ENCODE measurements around the gene TENM3.

Gene TENM3

DNA sequence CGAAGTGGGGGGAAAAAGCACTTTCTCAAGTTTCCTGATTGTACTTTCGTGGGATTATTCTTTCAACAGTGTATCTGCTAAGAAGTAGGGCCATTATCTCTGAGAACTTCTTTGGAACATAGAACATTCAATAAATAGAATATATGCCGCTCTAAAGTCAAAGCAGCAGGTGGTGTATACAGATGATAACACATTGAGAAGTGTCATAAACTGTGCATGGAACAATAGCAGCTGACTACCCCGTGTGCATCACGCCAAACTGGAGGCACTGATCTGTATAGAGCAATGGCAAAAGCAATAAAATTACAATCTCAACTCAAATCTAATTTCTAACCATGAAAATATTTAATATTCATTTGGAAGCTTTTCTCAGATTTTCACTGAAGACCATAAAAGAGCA is 498.7 kb downstream of the TENM3 start:
- H3K27ac ChIP-seq = no peak overlapping the region
- TF ChIP-seq, protein P1, sequence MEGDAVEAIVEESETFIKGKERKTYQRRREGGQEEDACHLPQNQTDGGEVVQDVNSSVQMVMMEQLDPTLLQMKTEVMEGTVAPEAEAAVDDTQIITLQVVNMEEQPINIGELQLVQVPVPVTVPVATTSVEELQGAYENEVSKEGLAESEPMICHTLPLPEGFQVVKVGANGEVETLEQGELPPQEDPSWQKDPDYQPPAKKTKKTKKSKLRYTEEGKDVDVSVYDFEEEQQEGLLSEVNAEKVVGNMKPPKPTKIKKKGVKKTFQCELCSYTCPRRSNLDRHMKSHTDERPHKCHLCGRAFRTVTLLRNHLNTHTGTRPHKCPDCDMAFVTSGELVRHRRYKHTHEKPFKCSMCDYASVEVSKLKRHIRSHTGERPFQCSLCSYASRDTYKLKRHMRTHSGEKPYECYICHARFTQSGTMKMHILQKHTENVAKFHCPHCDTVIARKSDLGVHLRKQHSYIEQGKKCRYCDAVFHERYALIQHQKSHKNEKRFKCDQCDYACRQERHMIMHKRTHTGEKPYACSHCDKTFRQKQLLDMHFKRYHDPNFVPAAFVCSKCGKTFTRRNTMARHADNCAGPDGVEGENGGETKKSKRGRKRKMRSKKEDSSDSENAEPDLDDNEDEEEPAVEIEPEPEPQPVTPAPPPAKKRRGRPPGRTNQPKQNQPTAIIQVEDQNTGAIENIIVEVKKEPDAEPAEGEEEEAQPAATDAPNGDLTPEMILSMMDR (conservative IDR thresholded peaks at IDR 0.05) = no peak
- TF ChIP-seq ZFX (IDR thresholded peaks at IDR 0.05) = no peak

DNA sequence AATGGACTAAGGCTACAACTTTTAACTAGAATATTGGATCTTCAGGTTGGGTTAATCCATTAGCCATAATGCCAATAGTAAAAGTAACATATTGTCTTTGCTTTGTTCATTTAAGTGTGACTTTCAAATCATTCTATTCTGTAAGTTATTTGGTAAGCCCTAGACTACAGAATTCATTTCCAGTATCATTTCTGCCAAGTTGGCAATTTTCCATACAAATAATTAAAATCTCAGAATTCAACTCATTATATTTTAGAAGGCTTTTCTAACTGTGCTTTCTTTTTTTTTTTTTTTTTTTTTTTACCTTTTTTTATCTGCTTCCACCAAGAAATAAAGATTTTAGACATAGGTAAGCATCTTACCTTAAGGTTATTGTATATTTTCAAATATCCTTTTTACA is 500.6 kb downstream of the TENM3 start:
- TF ChIP-seq, protein P1 (conservative IDR thresholded peaks at IDR 0.05) = no peak
- TF ChIP-seq ZFX (IDR thresholded peaks at IDR 0.05) = no peak
- no peak overlapping the region for H3K27ac ChIP-seq

DNA sequence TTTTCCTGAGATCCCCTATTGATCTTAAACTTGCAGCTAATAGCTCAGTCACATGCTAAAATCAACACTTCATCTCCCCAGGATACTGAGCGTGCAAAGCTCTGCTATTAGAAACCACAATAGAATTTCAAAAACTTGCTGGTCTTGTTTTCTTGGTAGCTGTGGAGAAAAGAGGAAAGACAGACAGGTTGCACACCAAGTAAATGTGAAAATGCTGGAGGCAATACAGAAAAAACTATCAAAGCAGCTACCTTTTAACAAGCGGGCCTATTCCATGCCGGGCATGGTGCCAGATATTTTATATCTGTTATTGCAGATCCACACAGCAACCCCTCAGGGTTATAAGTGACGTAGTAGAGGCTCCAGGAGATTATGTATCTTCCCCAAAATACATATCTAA is 502.0 kb downstream of the TENM3 start:
- H3K27ac ChIP-seq = no peak overlapping the region
- TF ChIP-seq, protein P1 (conservative IDR thresholded peaks at IDR 0.05) = no peak
- TF ChIP-seq ZFX (IDR thresholded peaks at IDR 0.05) = no peak

DNA sequence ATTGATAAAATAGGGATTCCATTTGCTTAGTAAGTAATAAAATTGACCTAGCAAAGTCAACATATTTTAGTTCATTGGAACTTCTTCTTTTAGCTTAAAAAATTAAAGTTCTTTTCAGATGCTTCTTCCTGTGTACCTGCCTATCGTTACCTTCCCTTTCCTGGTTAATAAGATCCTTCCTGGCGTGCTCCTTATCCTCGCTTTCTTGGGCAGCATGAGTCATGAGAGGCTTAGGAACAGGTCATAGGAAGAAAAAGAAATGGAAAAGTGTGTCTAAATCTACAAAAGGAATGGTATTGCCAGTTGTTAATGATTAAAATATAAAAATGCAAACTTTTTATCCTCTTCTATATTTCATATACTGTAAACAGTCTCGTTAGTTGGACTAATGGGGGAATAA is 503.7 kb downstream of the TENM3 start:
- no peak for TF ChIP-seq ZFX (IDR thresholded peaks at IDR 0.05)
- TF ChIP-seq, protein P1 (conservative IDR thresholded peaks at IDR 0.05) = no peak
- no peak overlapping the region for H3K27ac ChIP-seq

DNA sequence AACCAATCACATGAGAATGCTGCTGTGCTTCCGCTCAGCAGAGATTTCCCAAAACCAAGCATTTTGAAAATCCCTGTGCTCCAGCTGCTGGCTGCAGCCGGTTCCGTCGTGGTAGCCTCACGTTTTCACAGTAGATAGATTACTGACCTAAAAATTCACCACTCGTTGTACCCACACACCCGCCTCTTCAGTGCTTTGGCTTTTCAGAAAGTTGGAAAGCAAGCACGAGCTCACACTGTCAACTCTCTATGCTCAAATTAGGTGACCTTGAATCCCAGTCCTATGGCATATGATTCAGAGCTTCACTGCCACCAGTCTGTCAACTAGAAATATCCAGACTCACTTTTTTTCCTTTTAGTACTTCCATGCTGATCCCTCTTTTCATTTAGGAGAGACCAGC is 505.1 kb downstream of the TENM3 start:
- TF ChIP-seq, protein P1 (conservative IDR thresholded peaks at IDR 0.05) = no peak
- TF ChIP-seq ZFX (IDR thresholded peaks at IDR 0.05) = no peak
- H3K27ac ChIP-seq = no peak overlapping the region

DNA sequence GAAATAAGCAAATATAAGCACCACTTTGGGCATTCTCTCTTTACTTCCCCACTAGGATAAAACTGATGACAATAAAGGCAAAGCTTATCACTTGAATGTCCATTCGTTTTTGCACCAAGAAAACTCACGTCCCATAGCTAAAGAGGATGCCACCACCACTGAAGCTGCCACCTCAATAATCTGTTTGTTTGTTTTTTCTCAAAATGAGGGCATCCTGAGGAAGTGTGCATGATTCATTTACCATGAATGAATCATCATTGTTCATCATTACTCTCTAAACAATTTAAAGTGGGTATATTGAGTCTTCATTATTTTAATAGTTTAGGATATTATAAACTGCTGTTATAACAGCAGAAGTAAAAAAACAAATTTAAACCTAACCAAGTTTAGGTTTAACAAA is 505.7 kb downstream of the TENM3 start:
- H3K27ac ChIP-seq = no peak overlapping the region
- TF ChIP-seq, protein P1 (conservative IDR thresholded peaks at IDR 0.05) = no peak
- no peak for TF ChIP-seq ZFX (IDR thresholded peaks at IDR 0.05)

DNA sequence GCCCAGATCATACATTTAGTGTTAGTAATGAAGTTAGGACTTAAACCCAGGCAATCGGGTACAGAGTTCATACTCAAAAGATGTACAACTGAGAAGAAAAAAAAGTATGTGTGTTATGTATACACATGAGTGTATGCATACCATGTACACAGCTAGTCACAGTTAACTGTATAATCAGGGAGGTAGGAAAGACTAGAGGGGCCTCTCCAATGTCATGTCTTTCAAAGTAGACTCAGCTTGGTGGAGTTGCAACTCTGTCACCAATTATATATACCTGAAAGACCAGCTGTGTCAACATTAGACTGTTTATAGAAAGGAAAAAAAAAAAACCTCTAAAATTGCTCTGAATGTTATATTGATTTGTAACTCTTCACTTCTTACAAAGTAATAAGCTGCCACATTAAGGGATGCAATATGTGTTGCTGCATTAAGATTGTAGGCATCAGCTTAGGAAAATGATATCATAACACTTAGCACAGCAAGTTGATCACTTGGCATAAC is 506.5 kb downstream of the TENM3 start:
- TF ChIP-seq ZFX (IDR thresholded peaks at IDR 0.05) = no peak
- TF ChIP-seq, protein P1 (conservative IDR thresholded peaks at IDR 0.05) = no peak
- H3K27ac ChIP-seq = no peak overlapping the region

Measured in C4-2B (cell line).